ENCODE data around the gene LRP1.
A peak's percentile ranks its signal among the peaks of the same experiment; 100 is the strongest.
"Not testable (repeated sequence)": the region's sequence is repeated elsewhere in the genome, so short reads cannot be mapped to it uniquely, and the experiment has no call there.

Gene LRP1

GRCh38 chr12:57112492-57113294 is 15.6 kb upstream of the LRP1 start:
- no peak for DNase-seq (ENCODE audit: low spot score)

- no peak for DNase-seq (ENCODE audit: low spot score)
Observed at GRCh38 chr12:57116580-57117281, 11.6 kb upstream of the LRP1 start.

- DNase-seq (ENCODE audit: low spot score), result no peak
Observed at GRCh38 chr12:57118711-57119271, 9.5 kb upstream of the LRP1 start.

GRCh38 chr12:57119294-57120085 is 8.8 kb upstream of the LRP1 start:
- no peak for DNase-seq (ENCODE audit: low spot score)

- not testable (repeated sequence) for DNase-seq (ENCODE audit: low spot score)
Observed at GRCh38 chr12:57120718-57121117, 7.6 kb upstream of the LRP1 start.

GRCh38 chr12:57123813-57124212 is 4.5 kb upstream of the LRP1 start:
- DNase-seq (ENCODE audit: low spot score), result no peak

- DNase-seq (ENCODE audit: low spot score), result peak; percentile 80
Observed at GRCh38 chr12:57124261-57124877, 3.9 kb upstream of the LRP1 start.

GRCh38 chr12:57126061-57126460 is 2.2 kb upstream of the LRP1 start:
- no peak for DNase-seq (ENCODE audit: low spot score)

GRCh38 chr12:57126561-57126960 is 1.7 kb upstream of the LRP1 start:
- DNase-seq (ENCODE audit: low spot score), result no peak

GRCh38 chr12:57127101-57127725 is 1.1 kb upstream of the LRP1 start:
- DNase-seq (ENCODE audit: low spot score), result peak; percentile 27

- DNase-seq (ENCODE audit: low spot score), result no peak
Observed at GRCh38 chr12:57128519-57129247, 400 bp downstream of the LRP1 start.

GRCh38 chr12:57129321-57129842 is 1.1 kb downstream of the LRP1 start:
- DNase-seq (ENCODE audit: low spot score), result no peak

- peak; percentile 39 for DNase-seq (ENCODE audit: low spot score)
Observed at GRCh38 chr12:57129889-57130288, 1.6 kb downstream of the LRP1 start.

GRCh38 chr12:57130941-57131340 is 2.7 kb downstream of the LRP1 start:
- DNase-seq (ENCODE audit: low spot score), result no peak

GRCh38 chr12:57131896-57132744 is 3.8 kb downstream of the LRP1 start:
- DNase-seq (ENCODE audit: low spot score), result no peak

- DNase-seq (ENCODE audit: low spot score), result peak; percentile 64
Observed at GRCh38 chr12:57133013-57133569, 4.8 kb downstream of the LRP1 start.

- no peak for DNase-seq (ENCODE audit: low spot score)
Observed at GRCh38 chr12:57133916-57134315, 5.6 kb downstream of the LRP1 start.

- no peak for DNase-seq (ENCODE audit: low spot score)
Observed at GRCh38 chr12:57134949-57135348, 6.7 kb downstream of the LRP1 start.
